HepG2 (cell line): Measurements from ENCODE around the gene SLC29A1. TPM values are rescaled to one million over a fixed set of nuclear protein-coding genes. Genes with fewer than 3 reads are reported as not detected.

Experiments
- ARID2 ChIP-seq: sonication (generic); formaldehyde crosslinking; IDR thresholded peaks from 2 replicates; pipeline ENCODE4 v1.8.1; 2022; ENCODE audit warnings: mild to moderate bottlenecking, missing genetic modification reagents, borderline replicate concordance
- FIP1L1 ChIP-seq: fragments of 200-400 bp; formaldehyde crosslinking; IDR thresholded peaks from 2 replicates; pipeline ENCODE4 v1.6.1; 2018; ENCODE audit warnings: low read depth, mild to moderate bottlenecking, low read length, moderate library complexity, borderline replicate concordance; ENCODE audit not compliant: insufficient read depth
- SKI ChIP-seq: fragments of 450-650 bp; IDR thresholded peaks from one replicate; pipeline ENCODE4 v1.6.1; 2018; ENCODE audit warnings: mild to moderate bottlenecking; ENCODE audit not compliant: partially characterized antibody
- ZNF180 ChIP-seq: sonication (generic); formaldehyde crosslinking; IDR thresholded peaks from 2 replicates; pipeline ENCODE4 v1.4.0; 2020; ENCODE audit warnings: low read depth, missing genetic modification reagents, borderline replicate concordance
- ZNF331 ChIP-seq: sonication (generic); formaldehyde crosslinking; IDR thresholded peaks from 2 replicates; pipeline ENCODE4 v1.4.0; 2020; ENCODE audit warnings: missing genetic modification reagents
- ZNF33A ChIP-seq: sonication (generic); formaldehyde crosslinking; IDR thresholded peaks from 2 replicates; pipeline ENCODE4 v1.5.1; 2020; ENCODE audit warnings: missing genetic modification reagents, mild to moderate bottlenecking, moderate library complexity, borderline replicate concordance
- ZNF44 ChIP-seq: sonication (generic); formaldehyde crosslinking; IDR thresholded peaks from 2 replicates; pipeline ENCODE4 v1.5.1; 2020; ENCODE audit warnings: mild to moderate bottlenecking, missing genetic modification reagents
- ZNF546 ChIP-seq: sonication (generic); formaldehyde crosslinking; conservative IDR thresholded peaks from 2 replicates; pipeline ENCODE4 v1.8.1; 2023; ENCODE audit warnings: mild to moderate bottlenecking, missing genetic modification reagents
- ZNF776 ChIP-seq: sonication (generic); formaldehyde crosslinking; IDR thresholded peaks from 2 replicates; pipeline ENCODE4 v1.4.0; 2020; ENCODE audit warnings: mild to moderate bottlenecking, missing genetic modification reagents
- polyA plus RNA-seq, 8 experiments: library from polyadenylated mRNA; depleted of rRNA in 3 of 8; stranded (reverse) in 7 of 8; unstranded in 1 of 8; fragments of >200 nt; fragmentation: Illumina TruSeq in 4 of 8; extraction: Trizol in 4 of 8; gene quantifications; 2 replicates each; pipeline versions ENCODE4 v1.2.1 to v1.2.3, GENCODE V29; 2011 to 2016; ENCODE audit warnings: low read depth in 4 of 8, missing spikeins in 1 of 8, mixed read lengths in 1 of 8; ENCODE audit not compliant: insufficient read depth in 1 of 8
- total RNA-seq, 5 experiments: library from RNA; depleted of rRNA; stranded (reverse); fragments of >200 nt; fragmentation: Illumina TruSeq; extraction: Trizol; gene quantifications; 2 replicates each; pipeline ENCODE4 v1.2.3, GENCODE V29; 2016; ENCODE audit warnings: low read depth in 1 of 5
- TF ChIP-seq, protein P1 (sequence below): sonication (generic); formaldehyde crosslinking; IDR thresholded peaks from 2 replicates; pipeline ENCODE4 v1.4.0; 2020; ENCODE audit warnings: missing genetic modification reagents
- TF ChIP-seq, protein P2 (sequence below), 2 experiments: sonication (generic) in 1 of 2; formaldehyde crosslinking in 1 of 2; IDR thresholded peaks; 2 replicates each; pipeline versions ENCODE4 v1.5.1 to v1.6.1; 2011 to 2020; ENCODE audit warnings: borderline replicate concordance in 1 of 2, low read depth in 1 of 2, low read length in 1 of 2, mild to moderate bottlenecking in 1 of 2, missing genetic modification reagents in 1 of 2, moderate library complexity in 1 of 2
- TF ChIP-seq, protein P3 (sequence below): sonication (generic); formaldehyde crosslinking; IDR thresholded peaks from 2 replicates; pipeline ENCODE4 v1.4.0; 2020; ENCODE audit warnings: missing genetic modification reagents
- TF ChIP-seq, protein P4 (sequence below): sonication (generic); formaldehyde crosslinking; IDR thresholded peaks from 2 replicates; pipeline ENCODE4 v1.5.1; 2020; ENCODE audit warnings: missing genetic modification reagents, mild to moderate bottlenecking, borderline replicate concordance
- TF ChIP-seq, protein P5 (sequence below): sonication (generic); formaldehyde crosslinking; IDR thresholded peaks from 2 replicates; pipeline ENCODE4 v1.4.0; 2020; ENCODE audit warnings: mild to moderate bottlenecking, missing genetic modification reagents

SLC29A1 gene
- total and polyA plus RNA-seq, 2 of the 13 experiments (the other 11 are each of a cell fraction or from before 2014, with no cell fraction given), result 43.2 to 106 TPM

DNA sequence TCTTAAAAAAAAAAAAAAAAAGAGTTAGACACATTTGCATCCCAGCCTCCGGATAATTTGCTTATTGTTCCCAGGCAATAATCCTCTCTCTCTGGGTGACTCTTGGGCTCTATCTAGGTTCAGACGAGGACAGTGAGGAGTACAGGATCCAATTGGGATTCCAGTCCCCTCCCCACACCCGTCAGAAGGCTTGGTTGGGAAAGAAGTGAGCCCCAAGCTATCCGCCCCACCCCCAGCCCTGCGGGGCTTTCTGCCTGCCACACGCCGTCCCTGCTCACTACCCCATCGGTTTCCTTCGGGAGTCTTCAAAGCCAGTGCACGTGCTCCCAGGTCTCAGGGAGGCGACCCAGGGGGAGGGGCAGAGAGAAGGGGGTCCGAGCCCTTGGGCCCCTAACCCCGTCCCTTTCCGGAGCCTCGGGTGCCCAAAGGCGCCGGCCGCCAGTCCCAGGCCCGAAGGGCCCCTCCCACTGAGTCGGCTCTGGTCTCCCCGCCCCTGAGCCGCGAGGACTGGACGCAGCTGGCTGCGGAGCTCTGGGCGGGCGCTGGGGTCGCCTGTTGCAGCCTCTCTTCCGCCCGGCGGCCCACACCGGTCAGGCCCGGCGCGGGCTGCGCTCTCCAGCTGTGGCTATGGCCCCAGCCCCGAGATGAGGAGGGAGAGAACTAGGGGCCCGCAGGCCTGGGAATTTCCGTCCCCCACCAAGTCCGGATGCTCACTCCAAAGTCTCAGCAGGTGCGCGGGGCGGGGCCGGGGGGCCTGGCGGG is 4.2 kb upstream of the SLC29A1 start (continued):
- TF ChIP-seq, protein P1, sequence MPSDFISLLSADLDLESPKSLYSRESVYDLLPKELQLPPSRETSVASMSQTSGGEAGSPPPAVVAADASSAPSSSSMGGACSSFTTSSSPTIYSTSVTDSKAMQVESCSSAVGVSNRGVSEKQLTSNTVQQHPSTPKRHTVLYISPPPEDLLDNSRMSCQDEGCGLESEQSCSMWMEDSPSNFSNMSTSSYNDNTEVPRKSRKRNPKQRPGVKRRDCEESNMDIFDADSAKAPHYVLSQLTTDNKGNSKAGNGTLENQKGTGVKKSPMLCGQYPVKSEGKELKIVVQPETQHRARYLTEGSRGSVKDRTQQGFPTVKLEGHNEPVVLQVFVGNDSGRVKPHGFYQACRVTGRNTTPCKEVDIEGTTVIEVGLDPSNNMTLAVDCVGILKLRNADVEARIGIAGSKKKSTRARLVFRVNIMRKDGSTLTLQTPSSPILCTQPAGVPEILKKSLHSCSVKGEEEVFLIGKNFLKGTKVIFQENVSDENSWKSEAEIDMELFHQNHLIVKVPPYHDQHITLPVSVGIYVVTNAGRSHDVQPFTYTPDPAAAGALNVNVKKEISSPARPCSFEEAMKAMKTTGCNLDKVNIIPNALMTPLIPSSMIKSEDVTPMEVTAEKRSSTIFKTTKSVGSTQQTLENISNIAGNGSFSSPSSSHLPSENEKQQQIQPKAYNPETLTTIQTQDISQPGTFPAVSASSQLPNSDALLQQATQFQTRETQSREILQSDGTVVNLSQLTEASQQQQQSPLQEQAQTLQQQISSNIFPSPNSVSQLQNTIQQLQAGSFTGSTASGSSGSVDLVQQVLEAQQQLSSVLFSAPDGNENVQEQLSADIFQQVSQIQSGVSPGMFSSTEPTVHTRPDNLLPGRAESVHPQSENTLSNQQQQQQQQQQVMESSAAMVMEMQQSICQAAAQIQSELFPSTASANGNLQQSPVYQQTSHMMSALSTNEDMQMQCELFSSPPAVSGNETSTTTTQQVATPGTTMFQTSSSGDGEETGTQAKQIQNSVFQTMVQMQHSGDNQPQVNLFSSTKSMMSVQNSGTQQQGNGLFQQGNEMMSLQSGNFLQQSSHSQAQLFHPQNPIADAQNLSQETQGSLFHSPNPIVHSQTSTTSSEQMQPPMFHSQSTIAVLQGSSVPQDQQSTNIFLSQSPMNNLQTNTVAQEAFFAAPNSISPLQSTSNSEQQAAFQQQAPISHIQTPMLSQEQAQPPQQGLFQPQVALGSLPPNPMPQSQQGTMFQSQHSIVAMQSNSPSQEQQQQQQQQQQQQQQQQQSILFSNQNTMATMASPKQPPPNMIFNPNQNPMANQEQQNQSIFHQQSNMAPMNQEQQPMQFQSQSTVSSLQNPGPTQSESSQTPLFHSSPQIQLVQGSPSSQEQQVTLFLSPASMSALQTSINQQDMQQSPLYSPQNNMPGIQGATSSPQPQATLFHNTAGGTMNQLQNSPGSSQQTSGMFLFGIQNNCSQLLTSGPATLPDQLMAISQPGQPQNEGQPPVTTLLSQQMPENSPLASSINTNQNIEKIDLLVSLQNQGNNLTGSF, result peak; percentile 84; the same call in 1 of the 2 replicates
- TF ChIP-seq, protein P2, sequence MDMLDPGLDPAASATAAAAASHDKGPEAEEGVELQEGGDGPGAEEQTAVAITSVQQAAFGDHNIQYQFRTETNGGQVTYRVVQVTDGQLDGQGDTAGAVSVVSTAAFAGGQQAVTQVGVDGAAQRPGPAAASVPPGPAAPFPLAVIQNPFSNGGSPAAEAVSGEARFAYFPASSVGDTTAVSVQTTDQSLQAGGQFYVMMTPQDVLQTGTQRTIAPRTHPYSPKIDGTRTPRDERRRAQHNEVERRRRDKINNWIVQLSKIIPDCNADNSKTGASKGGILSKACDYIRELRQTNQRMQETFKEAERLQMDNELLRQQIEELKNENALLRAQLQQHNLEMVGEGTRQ (IDR thresholded peaks at IDR 0.05; ENCODE audit: low read depth, low read length), result no peak
- TF ChIP-seq, protein P2 (CRISPR knock-in tag; IDR thresholded peaks at IDR 0.05; ENCODE audit: borderline replicate concordance), result no peak
- no peak for TF ChIP-seq SKI
- TF ChIP-seq ARID2, result no peak
- peak; percentile 46; the same call in 1 of the 2 replicates for TF ChIP-seq ZNF331 (CRISPR knock-in tag)
- TF ChIP-seq, protein P3, sequence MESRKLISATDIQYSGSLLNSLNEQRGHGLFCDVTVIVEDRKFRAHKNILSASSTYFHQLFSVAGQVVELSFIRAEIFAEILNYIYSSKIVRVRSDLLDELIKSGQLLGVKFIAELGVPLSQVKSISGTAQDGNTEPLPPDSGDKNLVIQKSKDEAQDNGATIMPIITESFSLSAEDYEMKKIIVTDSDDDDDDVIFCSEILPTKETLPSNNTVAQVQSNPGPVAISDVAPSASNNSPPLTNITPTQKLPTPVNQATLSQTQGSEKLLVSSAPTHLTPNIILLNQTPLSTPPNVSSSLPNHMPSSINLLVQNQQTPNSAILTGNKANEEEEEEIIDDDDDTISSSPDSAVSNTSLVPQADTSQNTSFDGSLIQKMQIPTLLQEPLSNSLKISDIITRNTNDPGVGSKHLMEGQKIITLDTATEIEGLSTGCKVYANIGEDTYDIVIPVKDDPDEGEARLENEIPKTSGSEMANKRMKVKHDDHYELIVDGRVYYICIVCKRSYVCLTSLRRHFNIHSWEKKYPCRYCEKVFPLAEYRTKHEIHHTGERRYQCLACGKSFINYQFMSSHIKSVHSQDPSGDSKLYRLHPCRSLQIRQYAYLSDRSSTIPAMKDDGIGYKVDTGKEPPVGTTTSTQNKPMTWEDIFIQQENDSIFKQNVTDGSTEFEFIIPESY (CRISPR knock-in tag), result no peak
- no peak for TF ChIP-seq FIP1L1
- no peak for TF ChIP-seq ZNF180 (CRISPR knock-in tag)
- no peak for TF ChIP-seq ZNF33A (CRISPR knock-in tag)
- no peak for TF ChIP-seq ZNF776 (CRISPR knock-in tag)
- peak; percentile 76; the same call in 1 of the 2 replicates for TF ChIP-seq ZNF44 (CRISPR knock-in tag)
- TF ChIP-seq, protein P4, sequence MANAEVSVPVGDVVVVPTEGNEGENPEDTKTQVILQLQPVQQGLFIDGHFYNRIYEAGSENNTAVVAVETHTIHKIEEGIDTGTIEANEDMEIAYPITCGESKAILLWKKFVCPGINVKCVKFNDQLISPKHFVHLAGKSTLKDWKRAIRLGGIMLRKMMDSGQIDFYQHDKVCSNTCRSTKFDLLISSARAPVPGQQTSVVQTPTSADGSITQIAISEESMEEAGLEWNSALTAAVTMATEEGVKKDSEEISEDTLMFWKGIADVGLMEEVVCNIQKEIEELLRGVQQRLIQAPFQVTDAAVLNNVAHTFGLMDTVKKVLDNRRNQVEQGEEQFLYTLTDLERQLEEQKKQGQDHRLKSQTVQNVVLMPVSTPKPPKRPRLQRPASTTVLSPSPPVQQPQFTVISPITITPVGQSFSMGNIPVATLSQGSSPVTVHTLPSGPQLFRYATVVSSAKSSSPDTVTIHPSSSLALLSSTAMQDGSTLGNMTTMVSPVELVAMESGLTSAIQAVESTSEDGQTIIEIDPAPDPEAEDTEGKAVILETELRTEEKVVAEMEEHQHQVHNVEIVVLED (CRISPR knock-in tag), result peak; percentile 73; the same call in 1 of the 2 replicates
- TF ChIP-seq, protein P5, sequence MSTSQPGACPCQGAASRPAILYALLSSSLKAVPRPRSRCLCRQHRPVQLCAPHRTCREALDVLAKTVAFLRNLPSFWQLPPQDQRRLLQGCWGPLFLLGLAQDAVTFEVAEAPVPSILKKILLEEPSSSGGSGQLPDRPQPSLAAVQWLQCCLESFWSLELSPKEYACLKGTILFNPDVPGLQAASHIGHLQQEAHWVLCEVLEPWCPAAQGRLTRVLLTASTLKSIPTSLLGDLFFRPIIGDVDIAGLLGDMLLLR (CRISPR knock-in tag), result no peak
- peak; percentile 72; the same call in 1 of the 2 replicates for TF ChIP-seq ZNF546 (CRISPR knock-in tag)
